Spleen (tissue), 11 donors: ENCODE measurements around the gene ARMC10. TPM values are rescaled to one million over a fixed set of nuclear protein-coding genes. Genes with fewer than 3 reads are reported as not detected.
"Not testable (repeated sequence)": the region's sequence is repeated elsewhere in the genome, so short reads cannot be mapped to it uniquely, and the experiment has no call there.

Experiments
- DNase-seq: peaks from one replicate; pipeline ENCODE4 v3.0.0-alpha.2; 2020
- H3K27ac ChIP-seq, 8 donors: fragments of 200-600 bp; sonication (generic) in 7 of 8; 1 replicate in 4 of 8; 2 replicates in 4 of 8; pipeline versions ENCODE4 v1.5.0 to v1.8.0; 2016 to 2021; ENCODE audit warnings: inconsistent platforms in 4 of 8, mild to moderate bottlenecking in 4 of 8, moderate library complexity in 1 of 8
- H3K27me3 ChIP-seq, 7 donors: fragments of 200-600 bp; sonication (generic) in 6 of 7; replicated peaks in 1 of 7; 1 replicate in 4 of 7; 2 replicates in 3 of 7; pipeline versions ENCODE4 v1.5.0 to v1.8.0; 2016 to 2021; ENCODE audit warnings: inconsistent platforms in 3 of 7, mild to moderate bottlenecking in 1 of 7
- H3K36me3 ChIP-seq, 6 donors: fragments of 200-600 bp; sonication (generic) in 5 of 6; 1 replicate in 4 of 6; 2 replicates in 2 of 6; pipeline versions ENCODE4 v1.5.0 to v1.8.0; 2016 to 2021; ENCODE audit warnings: inconsistent platforms in 2 of 6
- H3K4me1 ChIP-seq, 6 donors: fragments of 200-600 bp; sonication (generic) in 5 of 6; 1 replicate in 3 of 6; 2 replicates in 3 of 6; pipeline versions ENCODE4 v1.5.0 to v1.8.0; 2016 to 2021; ENCODE audit warnings: inconsistent platforms in 3 of 6
- H3K4me3 ChIP-seq, 8 donors: fragments of 200-600 bp; sonication (generic) in 7 of 8; 1 replicate in 4 of 8; 2 replicates in 4 of 8; pipeline versions ENCODE4 v1.5.0 to v1.8.0; 2016 to 2021; ENCODE audit warnings: inconsistent platforms in 4 of 8, mild to moderate bottlenecking in 4 of 8, moderate library complexity in 2 of 8
- H3K9me3 ChIP-seq, 8 donors: fragments of 200-600 bp; sonication (generic) in 7 of 8; 1 replicate in 4 of 8; 2 replicates in 4 of 8; pipeline versions ENCODE4 v1.5.0 to v1.8.0; 2016 to 2021; ENCODE audit warnings: inconsistent platforms in 4 of 8
- POLR2A ChIP-seq, 3 donors: fragments of 450-650 bp; IDR thresholded peaks; one replicate each; pipeline ENCODE4 v1.5.1; 2017; ENCODE audit warnings: antibody characterized with exemption in 3 of 3, mild to moderate bottlenecking in 1 of 3
- POLR2AphosphoS5 ChIP-seq, 3 donors: sonication (generic); formaldehyde crosslinking; IDR thresholded peaks; one replicate each; pipeline ENCODE4 v1.5.1; 2017; ENCODE audit warnings: antibody characterized with exemption in 3 of 3
- WGBS, 5 donors: extraction: QIAGEN DNeasy Blood & Tissue Kit in 3 of 5; methylation state at CpG; one replicate each; pipeline versions ENCODE4 v1.1.5 to v1.1.7; 2013 to 2018; 5-methylcytosine and 5-hydroxymethylcytosine counted together
- intact Hi-C: fragments of 100-400 bp; cut with DNase I; formaldehyde crosslinking; loops from one replicate; pipeline ENCODE4 v1.15.0; 2023; ENCODE audit warnings: low total_unique reads
- polyA plus RNA-seq, 3 donors: library from polyadenylated mRNA; stranded (reverse); fragments of 200-250 nt; gene quantifications; one replicate each; pipeline ENCODE4 v1.2.1, GENCODE V29; 2013
- total RNA-seq, 7 donors: library from RNA; depleted of rRNA in 3 of 7; stranded (reverse); fragments of >200 nt in 3 of 7; fragmentation: NEBNext Ultra II Directional in 4 of 7; extraction: Animal tissue kit (Norgen Biotek cat#: 25700) in 4 of 7; gene quantifications; one replicate each; pipeline versions ENCODE4 v1.1.0 to v1.2.1, GENCODE V29; 2016 to 2021
- TF ChIP-seq, protein P1 (sequence below), 11 experiments: fragments of 200-600 bp in 7 of 11; fragments of 450-650 bp in 4 of 11; sonication (generic) in 4 of 11; IDR thresholded peaks in 8 of 11; conservative IDR thresholded peaks in 3 of 11; 1 replicate in 7 of 11; 2 replicates in 4 of 11; pipeline versions ENCODE4 v1.4.0 to v1.8.0; 2016 to 2021; ENCODE audit warnings: antibody characterized with exemption in 11 of 11, inconsistent platforms in 4 of 11, mild to moderate bottlenecking in 1 of 11
- donor health status: healthy with polysubstance abuse.
- donor health status: DM: no; HTN: no; CAD: no; lungs with moderate emphysema.
- donor health status: DM: no; HTN: no; CAD: no.
- donor health status: Bipolar disorder and iron deficiency.
- donor health status: healthy.
- donor health status: DM: no; HTN: no; CAD: no.
- donor health status: DM: yes; HTN: yes; CAD: no.

ARMC10 gene
- total and polyA plus RNA-seq, 10 donors = 11.7 to 29.8 (median 26.2) TPM

DNA sequence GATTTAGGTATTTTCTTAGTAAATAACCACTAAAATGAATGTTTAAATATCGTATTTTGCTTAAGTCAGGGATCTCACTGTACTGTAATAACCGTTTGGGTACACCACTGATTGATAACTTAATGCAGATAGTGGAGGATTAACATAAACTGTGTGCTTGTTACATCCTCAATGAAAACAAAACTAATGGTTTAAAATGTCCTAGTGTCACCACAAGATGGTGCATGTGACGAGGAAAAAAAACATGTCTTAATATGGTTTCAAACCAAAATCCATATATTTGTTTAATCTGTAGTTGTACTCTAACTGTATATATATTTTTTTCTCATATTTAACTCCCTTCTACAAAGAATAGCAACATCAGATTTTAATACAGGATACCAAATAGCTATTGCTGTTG lies 19.2 kb downstream of the ARMC10 start:
- WGBS, 5 donors = 47 to 71% (median 51%) methylated on average over 3 of the region's 3 CpGs
- H3K36me3 ChIP-seq = peaks cover 0 to 82% (median 20%) of the 10 kb centered on the region in 6 donors
- H3K27ac ChIP-seq = no peak overlapping the region
- no peaks in the 10 kb centered on the region for H3K4me1 ChIP-seq
- intact Hi-C loops = no loop called here
- H3K9me3 ChIP-seq = no peaks in the 10 kb centered on the region
- TF ChIP-seq, protein P1, sequence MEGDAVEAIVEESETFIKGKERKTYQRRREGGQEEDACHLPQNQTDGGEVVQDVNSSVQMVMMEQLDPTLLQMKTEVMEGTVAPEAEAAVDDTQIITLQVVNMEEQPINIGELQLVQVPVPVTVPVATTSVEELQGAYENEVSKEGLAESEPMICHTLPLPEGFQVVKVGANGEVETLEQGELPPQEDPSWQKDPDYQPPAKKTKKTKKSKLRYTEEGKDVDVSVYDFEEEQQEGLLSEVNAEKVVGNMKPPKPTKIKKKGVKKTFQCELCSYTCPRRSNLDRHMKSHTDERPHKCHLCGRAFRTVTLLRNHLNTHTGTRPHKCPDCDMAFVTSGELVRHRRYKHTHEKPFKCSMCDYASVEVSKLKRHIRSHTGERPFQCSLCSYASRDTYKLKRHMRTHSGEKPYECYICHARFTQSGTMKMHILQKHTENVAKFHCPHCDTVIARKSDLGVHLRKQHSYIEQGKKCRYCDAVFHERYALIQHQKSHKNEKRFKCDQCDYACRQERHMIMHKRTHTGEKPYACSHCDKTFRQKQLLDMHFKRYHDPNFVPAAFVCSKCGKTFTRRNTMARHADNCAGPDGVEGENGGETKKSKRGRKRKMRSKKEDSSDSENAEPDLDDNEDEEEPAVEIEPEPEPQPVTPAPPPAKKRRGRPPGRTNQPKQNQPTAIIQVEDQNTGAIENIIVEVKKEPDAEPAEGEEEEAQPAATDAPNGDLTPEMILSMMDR (IDR thresholded peaks at IDR 0.05 in 8 of 11, conservative IDR thresholded peaks at IDR 0.05 in 3 of 11) = peak in 1 of 11 experiments; percentile 5
- no peak for TF ChIP-seq POLR2A (IDR thresholded peaks at IDR 0.05)
- no peaks in the 10 kb centered on the region for H3K27me3 ChIP-seq
- no peak overlapping the region for H3K4me3 ChIP-seq
- DNase-seq = no peak

DNA sequence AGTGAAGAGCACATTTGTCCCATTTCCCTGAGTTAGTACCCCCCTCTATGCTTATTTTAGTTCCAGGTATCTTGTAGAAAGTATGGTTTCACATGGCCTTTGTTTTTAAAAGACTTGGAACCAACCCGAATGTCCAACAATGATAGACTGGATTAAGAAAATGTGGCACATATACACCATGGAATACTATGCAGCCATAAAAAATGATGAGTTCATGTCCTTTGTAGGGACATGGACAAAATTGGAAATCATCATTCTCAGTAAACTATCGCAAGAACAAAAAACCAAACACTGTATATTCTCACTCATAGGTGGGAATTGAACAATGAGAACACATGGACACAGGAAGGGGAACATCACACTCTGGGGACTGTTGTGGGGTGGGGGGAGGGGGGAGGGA lies 20.6 kb downstream of the ARMC10 start:
- WGBS, 5 donors = 90 to 100% (median 100%) methylated on average over 2 of the region's 2 CpGs
- DNase-seq, H3K27ac ChIP-seq, H3K9me3 ChIP-seq, intact Hi-C loops, H3K27me3 ChIP-seq, H3K4me3 ChIP-seq, H3K4me1 ChIP-seq: not testable (repeated sequence)
- H3K36me3 ChIP-seq = peaks cover 0 to 78% (median 14%) of the 10 kb centered on the region in 6 donors

DNA sequence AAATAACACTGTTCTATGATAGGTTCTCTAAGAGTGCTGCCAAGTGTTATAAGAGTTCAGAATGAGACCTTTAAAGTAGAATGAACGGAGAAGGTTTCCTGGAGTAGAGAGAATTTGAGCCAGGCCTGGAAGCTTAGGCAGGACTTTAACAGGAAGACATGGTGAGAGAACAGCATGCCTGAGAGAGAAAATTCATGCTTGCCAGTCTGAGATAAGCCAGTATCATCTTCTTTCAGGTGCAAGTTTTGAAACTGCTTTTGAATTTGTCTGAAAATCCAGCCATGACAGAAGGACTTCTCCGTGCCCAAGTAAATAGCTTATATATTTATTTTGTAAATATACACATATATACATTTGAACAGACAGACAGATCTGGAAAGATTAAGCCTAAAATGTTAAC lies 22.1 kb downstream of the ARMC10 start:
- 95 to 97% (median 96%) methylated on average over 2 of the region's 2 CpGs for WGBS, 5 donors
- Histone ChIP-seq H3K36me3 (peaks cover 0 to 78% (median 17%) of the 10 kb centered on the region in 6 donors), H3K27me3 (no peaks in the 10 kb centered on the region), H3K4me1 (no peaks in the 10 kb centered on the region), H3K27ac (no peak overlapping the region), H3K4me3 (no peak overlapping the region), H3K9me3 (no peaks in the 10 kb centered on the region)
- TF ChIP-seq POLR2A (IDR thresholded peaks at IDR 0.05) (no peak), POLR2AphosphoS5 (IDR thresholded peaks at IDR 0.05) (no peak)
- TF ChIP-seq, protein P1 (IDR thresholded peaks at IDR 0.05 in 8 of 11, conservative IDR thresholded peaks at IDR 0.05 in 3 of 11) = no peak
- DNase-seq = no peak
- intact Hi-C loops = no loop called here

DNA sequence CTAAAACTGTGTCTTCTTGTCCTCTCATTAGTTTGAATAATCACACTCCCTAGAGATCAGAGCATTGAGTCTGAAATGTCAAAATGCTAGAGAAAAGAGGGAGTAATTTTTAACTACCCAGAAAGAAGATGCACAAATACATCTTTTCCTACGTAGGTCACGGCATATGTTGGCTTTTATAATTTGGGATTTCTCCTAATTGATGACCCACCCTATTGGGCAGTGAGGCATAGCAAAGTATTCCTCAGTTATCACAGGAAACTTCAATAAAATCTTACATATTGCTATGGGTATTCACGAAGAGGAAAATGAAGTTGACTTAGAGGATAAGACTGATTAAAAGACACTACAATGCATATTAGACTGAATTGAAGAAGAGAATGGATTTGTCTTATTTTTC lies 25.4 kb downstream of the ARMC10 start:
- intact Hi-C loops = no loop called here
- H3K4me3 ChIP-seq = no peak overlapping the region
- no peak overlapping the region for H3K27ac ChIP-seq
- WGBS, 5 donors = 60 to 78% (median 65%) methylated on average over 3 of the region's 3 CpGs
- no peaks in the 10 kb centered on the region for H3K9me3 ChIP-seq
- no peaks in the 10 kb centered on the region for H3K4me1 ChIP-seq
- H3K36me3 ChIP-seq = peaks cover 0 to 82% (median 24%) of the 10 kb centered on the region in 6 donors
- TF ChIP-seq, protein P1 (IDR thresholded peaks at IDR 0.05 in 8 of 11, conservative IDR thresholded peaks at IDR 0.05 in 3 of 11) = no peak
- TF ChIP-seq POLR2A (IDR thresholded peaks at IDR 0.05) (no peak), POLR2AphosphoS5 (IDR thresholded peaks at IDR 0.05) (no peak)
- DNase-seq = no peak
- no peaks in the 10 kb centered on the region for H3K27me3 ChIP-seq

DNA sequence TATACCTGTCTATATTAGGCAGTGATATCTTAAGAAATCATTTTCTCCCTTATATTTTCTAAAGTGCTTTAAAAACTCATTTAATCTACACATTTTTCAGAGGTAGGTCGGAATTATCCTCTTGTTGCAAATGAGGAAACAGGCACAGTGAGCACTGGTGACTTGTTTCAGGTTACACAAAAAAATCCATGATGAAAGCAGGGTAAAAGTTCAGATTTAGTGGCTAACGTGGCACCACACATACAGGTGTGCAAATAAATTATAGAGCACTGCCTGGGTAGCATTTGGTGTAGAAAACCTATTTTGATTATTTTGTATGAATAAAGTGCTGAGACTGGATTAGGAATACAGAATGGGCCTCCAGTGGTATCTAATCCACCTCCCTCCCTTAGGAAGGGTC lies 26.6 kb downstream of the ARMC10 start:
- H3K4me3 ChIP-seq = no peak overlapping the region
- H3K27me3 ChIP-seq = no peaks in the 10 kb centered on the region
- H3K36me3 ChIP-seq = peaks cover 0 to 81% (median 23%) of the 10 kb centered on the region in 6 donors
- H3K27ac ChIP-seq = no peak overlapping the region
- DNase-seq = no peak
- WGBS, 5 donors = 45 to 73% (median 46%) methylated on average over 2 of the region's 2 CpGs
- TF ChIP-seq, protein P1 (IDR thresholded peaks at IDR 0.05 in 8 of 11, conservative IDR thresholded peaks at IDR 0.05 in 3 of 11) = no peak
- TF ChIP-seq POLR2A (IDR thresholded peaks at IDR 0.05) (no peak), POLR2AphosphoS5 (IDR thresholded peaks at IDR 0.05) (no peak)
- intact Hi-C loops = no loop called here
- H3K9me3 ChIP-seq = no peaks in the 10 kb centered on the region
- H3K4me1 ChIP-seq = peaks cover 0 to 7% (median 2%) of the 10 kb centered on the region in 6 donors
